NB4 (cell line): ENCODE measurements around the gene THADA.

ENCODE experiments used
- DNase-seq: peaks from one replicate; pipeline ENCODE4 v3.0.0; 2010; ENCODE audit warnings: low read depth
- H3K4me3 ChIP-seq: one replicate; pipeline ENCODE4 v1.5.1; 2011; ENCODE audit warnings: mild to moderate bottlenecking, low read depth, low read length, moderate library complexity
- MAX ChIP-seq: IDR thresholded peaks from 2 replicates; pipeline ENCODE4 v1.6.1; 2011; ENCODE audit warnings: low read depth, low read length
- MYC ChIP-seq: IDR thresholded peaks from 2 replicates; pipeline ENCODE4 v1.6.1; 2011; ENCODE audit warnings: low read depth, low read length
- POLR2A ChIP-seq: IDR thresholded peaks from 2 replicates; pipeline ENCODE4 v1.6.1; 2011; ENCODE audit warnings: mild to moderate bottlenecking; ENCODE audit not compliant: insufficient read length; ENCODE audit errors: extremely low read depth
- TF ChIP-seq, protein P1 (sequence below): IDR thresholded peaks from one replicate; pipeline ENCODE4 v1.5.1; 2012; ENCODE audit warnings: low read depth, low read length

Gene THADA

GRCh38 chr2:43569921-43570320 lies 25.9 kb downstream of the THADA start:
- no peak for DNase-seq
- TF ChIP-seq MYC (no peak), MAX (no peak), POLR2A (no peak)
- TF ChIP-seq, protein P1, sequence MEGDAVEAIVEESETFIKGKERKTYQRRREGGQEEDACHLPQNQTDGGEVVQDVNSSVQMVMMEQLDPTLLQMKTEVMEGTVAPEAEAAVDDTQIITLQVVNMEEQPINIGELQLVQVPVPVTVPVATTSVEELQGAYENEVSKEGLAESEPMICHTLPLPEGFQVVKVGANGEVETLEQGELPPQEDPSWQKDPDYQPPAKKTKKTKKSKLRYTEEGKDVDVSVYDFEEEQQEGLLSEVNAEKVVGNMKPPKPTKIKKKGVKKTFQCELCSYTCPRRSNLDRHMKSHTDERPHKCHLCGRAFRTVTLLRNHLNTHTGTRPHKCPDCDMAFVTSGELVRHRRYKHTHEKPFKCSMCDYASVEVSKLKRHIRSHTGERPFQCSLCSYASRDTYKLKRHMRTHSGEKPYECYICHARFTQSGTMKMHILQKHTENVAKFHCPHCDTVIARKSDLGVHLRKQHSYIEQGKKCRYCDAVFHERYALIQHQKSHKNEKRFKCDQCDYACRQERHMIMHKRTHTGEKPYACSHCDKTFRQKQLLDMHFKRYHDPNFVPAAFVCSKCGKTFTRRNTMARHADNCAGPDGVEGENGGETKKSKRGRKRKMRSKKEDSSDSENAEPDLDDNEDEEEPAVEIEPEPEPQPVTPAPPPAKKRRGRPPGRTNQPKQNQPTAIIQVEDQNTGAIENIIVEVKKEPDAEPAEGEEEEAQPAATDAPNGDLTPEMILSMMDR, result no peak
- no peak overlapping the region for H3K4me3 ChIP-seq

GRCh38 chr2:43568228-43568627 lies 27.6 kb downstream of the THADA start:
- TF ChIP-seq POLR2A (no peak), MAX (no peak), MYC (no peak)
- TF ChIP-seq, protein P1, result no peak
- H3K4me3 ChIP-seq, result no peak overlapping the region
- DNase-seq, result no peak

DNA sequence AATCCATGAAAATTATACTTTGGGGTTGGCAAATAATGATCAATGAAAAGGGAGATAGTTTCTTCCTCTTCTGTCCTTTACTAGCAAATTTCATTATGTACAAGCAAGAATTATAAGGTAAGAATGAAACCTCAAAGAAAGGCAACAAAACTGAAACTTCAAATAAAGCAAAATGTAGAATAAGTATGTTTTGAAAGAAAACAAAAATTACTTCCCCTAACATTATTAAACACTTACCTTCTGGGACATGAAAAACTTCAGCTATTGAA lies 29.4 kb downstream of the THADA start:
- H3K4me3 ChIP-seq, result no peak overlapping the region
- DNase-seq, result no peak
- TF ChIP-seq MYC, result no peak
- TF ChIP-seq, protein P1, result no peak
- TF ChIP-seq POLR2A, result no peak
- TF ChIP-seq MAX, result no peak

- TF ChIP-seq POLR2A, result no peak
- TF ChIP-seq MYC, result no peak
- TF ChIP-seq, protein P1, result no peak
- TF ChIP-seq MAX, result no peak
- H3K4me3 ChIP-seq, result no peak overlapping the region
- no peak for DNase-seq
These were observed 32.2 kb downstream of the THADA start for GRCh38 chr2:43563679-43564078.

GRCh38 chr2:43560231-43560547 lies 35.6 kb downstream of the THADA start:
- no peak for TF ChIP-seq MAX
- DNase-seq, result no peak
- no peak overlapping the region for H3K4me3 ChIP-seq

DNA sequence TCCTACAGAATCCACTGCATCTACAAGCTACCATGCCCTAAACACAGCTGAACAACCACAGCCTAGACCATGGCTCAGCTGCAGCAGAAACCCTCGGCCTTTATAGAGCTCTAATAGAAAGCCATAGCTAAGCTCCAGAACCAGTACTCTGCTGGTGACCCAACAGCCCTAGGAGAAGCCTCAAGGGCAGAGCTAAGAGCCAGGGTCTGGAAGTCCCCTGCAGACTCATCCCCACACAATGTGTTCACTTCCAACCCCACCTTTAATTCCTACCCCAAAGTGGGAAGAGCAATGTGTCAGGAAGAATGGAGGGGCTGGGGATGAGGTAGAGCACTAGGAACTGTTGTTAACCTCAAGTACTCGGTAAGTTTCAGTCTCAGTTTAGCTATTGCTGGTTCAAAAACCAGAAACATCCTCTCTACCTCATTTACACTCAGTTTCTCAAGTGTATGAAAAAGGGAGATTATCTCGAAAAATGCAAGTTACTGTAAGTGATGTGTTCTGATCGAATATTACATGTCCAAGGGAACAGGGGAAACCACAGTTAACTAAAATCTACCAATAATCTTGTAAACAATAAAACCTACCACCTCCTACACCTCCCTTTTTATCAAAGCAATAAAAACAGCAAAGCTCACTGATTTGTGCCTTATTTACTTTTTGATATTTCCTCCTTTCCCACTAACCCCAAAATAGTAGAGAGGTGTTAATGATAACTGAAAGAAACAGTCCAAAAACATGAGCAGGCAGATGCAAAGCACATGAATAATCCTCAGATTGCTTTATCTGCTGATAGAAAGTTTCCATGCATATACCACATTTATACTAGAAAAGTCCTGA lies 36.2 kb downstream of the THADA start:
- no peak overlapping the region for H3K4me3 ChIP-seq
- DNase-seq, result no peak
- TF ChIP-seq MYC (no peak), MAX (no peak), POLR2A (no peak)
- TF ChIP-seq, protein P1, result no peak
